ENCODE results near the gene ATAD3C.
"Not testable (repeated sequence)": the region's sequence is repeated elsewhere in the genome, so short reads cannot be mapped to it uniquely, and the experiment has no call there.

DNA sequence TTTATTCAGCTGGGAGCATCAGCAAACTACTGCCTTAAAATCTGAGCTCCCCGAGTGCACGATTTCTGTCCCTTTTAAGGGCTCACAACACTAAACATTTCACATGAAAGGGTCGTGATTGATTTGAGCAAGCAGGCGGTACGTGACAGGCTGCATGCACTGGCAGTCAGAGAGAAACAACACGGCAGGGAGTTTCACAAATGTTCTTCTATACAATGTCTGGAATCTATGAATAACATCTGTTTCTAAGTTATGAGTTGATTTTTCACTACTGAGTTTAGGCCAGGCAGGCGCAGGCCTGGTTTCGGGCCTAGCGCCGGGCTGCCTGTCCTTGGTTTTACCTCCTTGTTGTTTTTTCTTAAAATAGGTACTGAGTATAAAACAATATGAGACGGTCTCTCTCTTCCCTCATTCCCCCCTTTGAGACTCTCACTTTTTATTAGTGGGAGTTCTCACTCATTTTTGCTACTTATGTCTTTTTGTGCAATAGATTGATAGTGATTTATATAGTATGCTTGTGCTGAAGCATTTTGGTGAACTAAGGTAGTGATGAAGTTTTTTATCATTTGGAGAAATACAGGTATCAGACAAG is 37.1 kb upstream of the ATAD3C start:
- not testable (repeated sequence) for TF ChIP-seq CTCF, POLR2AphosphoS5 (IDR thresholded peaks at IDR 0.05)
